GM13977 (cell line): Measurements from ENCODE around the gene ZNF439.
"Not testable (repeated sequence)": the region's sequence is repeated elsewhere in the genome, so short reads cannot be mapped to it uniquely, and the experiment has no call there.

Experiments
- DNase-seq: peaks from one replicate; pipeline ENCODE4 v3.0.0; 2012; ENCODE audit warnings: low spot score
- CTCF ChIP-seq: IDR thresholded peaks from 2 replicates; pipeline ENCODE4 v1.5.1; 2012; ENCODE audit warnings: mild to moderate bottlenecking, control low read depth; ENCODE audit not compliant: insufficient read depth; ENCODE audit errors: extremely low read depth, missing control alignments
- in situ Hi-C: fragments of 300-500 bp; cut with MboI; formaldehyde crosslinking; loops from one replicate; pipeline ENCODE4 v1.12.0; 2022; ENCODE audit warnings: low sequenced_read_pairs, low pct_unique_long_range_greater_than_20kb, mixed read lengths, inconsistent platforms; ENCODE audit not compliant: unreplicated experiment

ZNF439 gene

GRCh38 chr19:11853358-11853757 is 4.8 kb downstream of the ZNF439 start:
- DNase-seq, result no peak
- in situ Hi-C loops, result no loop called here
- no peak for TF ChIP-seq CTCF

GRCh38 chr19:11856596-11857250 is 8.2 kb downstream of the ZNF439 start:
- TF ChIP-seq CTCF, result no peak
- in situ Hi-C loops, result no loop called here
- no peak for DNase-seq

GRCh38 chr19:11860721-11861120 is 12.2 kb downstream of the ZNF439 start:
- DNase-seq, result no peak
- no peak for TF ChIP-seq CTCF
- in situ Hi-C loops, result no loop called here

GRCh38 chr19:11861301-11861700 is 12.8 kb downstream of the ZNF439 start:
- no peak for TF ChIP-seq CTCF
- no peak for DNase-seq
- in situ Hi-C loops, result no loop called here

GRCh38 chr19:11867766-11868165 is 19.2 kb downstream of the ZNF439 start:
- DNase-seq, in situ Hi-C loops: not testable (repeated sequence)

GRCh38 chr19:11868188-11868587 is 19.7 kb downstream of the ZNF439 start:
- in situ Hi-C loops, result no loop called here

GRCh38 chr19:11872624-11873023 is 24.1 kb downstream of the ZNF439 start:
- in situ Hi-C loops, result no loop called here
- TF ChIP-seq CTCF, result no peak
- DNase-seq, result no peak

More at GRCh38 chr19:11868188-11868587, 19.7 kb downstream of the ZNF439 start:
- no peak for DNase-seq
- TF ChIP-seq CTCF, result no peak
